ENCODE results near the gene MTERF4.

The MTERF4 gene

DNA sequence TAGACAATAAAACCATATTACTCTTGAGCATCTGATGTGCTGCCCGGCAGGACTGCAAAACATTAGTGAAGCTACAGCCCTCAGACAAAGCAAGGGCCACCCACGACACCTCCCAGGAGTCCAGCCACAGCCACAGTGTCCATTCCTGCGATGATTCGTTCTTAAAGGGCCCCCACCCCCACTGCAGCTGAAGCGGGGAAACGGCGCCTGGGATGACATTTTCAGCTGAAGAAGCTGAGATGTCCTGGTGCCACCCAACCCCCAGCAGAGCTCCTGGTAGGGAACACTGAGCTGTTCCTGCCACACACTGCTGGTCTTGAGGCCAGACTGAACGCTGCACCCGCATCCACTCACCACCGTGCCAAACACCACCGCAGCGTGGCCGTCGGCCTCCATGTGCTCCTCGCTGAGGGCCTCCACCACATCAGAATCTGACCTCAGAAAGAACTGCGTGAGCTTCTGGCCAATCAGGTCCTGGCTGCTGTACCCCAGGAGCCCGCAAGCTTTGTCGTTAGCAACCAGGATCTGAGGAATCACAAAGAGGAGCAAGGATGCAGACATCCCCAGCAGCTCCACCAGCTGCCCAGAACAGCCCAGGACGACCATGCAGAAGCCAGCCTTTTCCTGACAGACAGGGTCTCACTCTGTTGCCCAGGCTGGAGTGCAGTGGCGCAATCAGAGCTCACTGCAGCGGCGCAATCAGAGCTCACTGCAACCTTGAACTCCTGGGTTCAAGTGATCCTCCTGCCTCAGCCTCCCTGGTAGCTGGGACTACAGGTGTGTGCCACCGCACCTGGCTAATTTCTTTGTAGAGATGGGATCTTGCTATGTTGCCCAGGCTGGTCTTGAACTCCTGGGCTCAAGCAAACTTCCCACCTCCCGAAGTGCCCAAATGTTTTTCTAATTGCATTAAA, 37.7 kb upstream of the MTERF4 start:
- H3K9me3 Mint-ChIP-seq, result no peaks in the 10 kb centered on the region
- ATAC-seq (replicated peaks) (no peak), DNase-seq (no peak)
- peaks cover 0 to 12% of the 10 kb centered on the region in 2 donors for H3K4me1 Mint-ChIP-seq (ENCODE audit: low read depth in 2 of 2)
- H3K4me3 Mint-ChIP-seq, result no peak overlapping the region
- H3K27me3 Mint-ChIP-seq, result no peaks in the 10 kb centered on the region
- peaks cover 3% of the 10 kb centered on the region for H3K36me3 Mint-ChIP-seq (ENCODE audit: insufficient read depth)
- H3K27ac Mint-ChIP-seq, result no peak overlapping the region

GRCh38 chr2:241138471-241138870, 36.4 kb upstream of the MTERF4 start:
- H3K27me3 Mint-ChIP-seq, result no peaks in the 10 kb centered on the region
- no peak overlapping the region for H3K27ac Mint-ChIP-seq
- no peaks in the 10 kb centered on the region for H3K36me3 Mint-ChIP-seq (ENCODE audit: insufficient read depth)
- no peak for ATAC-seq (replicated peaks)
- peaks cover 0 to 8% of the 10 kb centered on the region in 2 donors for H3K4me1 Mint-ChIP-seq (ENCODE audit: low read depth in 2 of 2)
- H3K9me3 Mint-ChIP-seq, result no peaks in the 10 kb centered on the region
- no peak for DNase-seq
- H3K4me3 Mint-ChIP-seq, result no peak overlapping the region

DNA sequence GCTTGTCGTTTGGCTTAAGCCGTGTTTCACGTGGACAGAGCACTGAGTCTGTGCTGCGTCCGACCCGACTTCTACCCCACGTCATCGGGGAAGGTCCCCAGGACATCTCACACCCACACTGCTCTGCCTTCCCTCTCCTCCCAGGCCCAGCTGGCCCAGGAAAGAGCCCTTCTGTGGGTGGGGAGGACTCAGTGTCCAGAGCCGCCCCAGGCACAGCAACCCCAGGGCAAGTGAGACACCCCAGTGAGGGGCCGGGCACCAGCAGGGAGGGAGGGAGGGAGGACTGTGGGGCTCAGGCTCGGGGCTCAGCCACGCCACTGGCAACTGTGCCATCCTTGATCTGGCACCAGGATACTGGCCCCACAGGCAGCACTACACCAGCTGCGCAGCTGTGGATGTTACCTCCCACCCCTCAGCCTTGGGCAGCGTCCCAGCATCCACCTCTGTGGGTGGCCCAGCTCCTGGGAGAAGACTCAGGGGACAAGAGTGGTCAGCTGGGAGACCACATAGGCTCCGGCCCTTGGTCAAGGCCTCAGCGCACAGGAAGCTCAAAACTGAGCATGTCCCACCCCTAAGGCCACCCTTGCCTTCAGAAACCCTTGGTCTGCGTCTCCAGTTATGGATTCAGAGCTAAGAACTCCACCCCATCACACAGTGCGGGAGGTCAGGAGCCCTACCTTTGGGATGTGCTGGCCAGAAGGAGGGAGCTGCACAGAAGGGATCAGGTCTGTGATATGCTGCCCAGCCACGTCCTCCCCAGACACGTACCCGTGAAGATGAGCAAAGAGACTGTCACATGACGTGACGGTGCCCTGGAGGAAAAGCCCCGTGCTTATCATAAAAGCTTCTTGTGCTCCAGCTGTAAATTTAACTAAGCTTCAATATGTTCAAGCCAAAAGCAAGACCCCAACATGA, 35.4 kb upstream of the MTERF4 start:
- no peaks in the 10 kb centered on the region for H3K27me3 Mint-ChIP-seq
- H3K4me3 Mint-ChIP-seq, result no peak overlapping the region
- H3K9me3 Mint-ChIP-seq, result no peaks in the 10 kb centered on the region
- DNase-seq, result no peak
- peaks cover 0 to 8% of the 10 kb centered on the region in 2 donors for H3K4me1 Mint-ChIP-seq (ENCODE audit: low read depth in 2 of 2)
- H3K36me3 Mint-ChIP-seq (ENCODE audit: insufficient read depth), result peaks cover 3% of the 10 kb centered on the region
- no peak for ATAC-seq (replicated peaks)
- H3K27ac Mint-ChIP-seq, result no peak overlapping the region

GRCh38 chr2:241136661-241137260, 34.7 kb upstream of the MTERF4 start:
- ATAC-seq (replicated peaks) (no peak), DNase-seq (no peak)
- Mint-ChIP-seq H3K9me3 (no peaks in the 10 kb centered on the region), H3K4me1 (ENCODE audit: low read depth in 2 of 2) (peaks cover 0 to 4% of the 10 kb centered on the region in 2 donors), H3K4me3 (no peak overlapping the region), H3K27ac (no peak overlapping the region), H3K27me3 (no peaks in the 10 kb centered on the region), H3K36me3 (ENCODE audit: insufficient read depth) (peaks cover 7% of the 10 kb centered on the region)

DNA sequence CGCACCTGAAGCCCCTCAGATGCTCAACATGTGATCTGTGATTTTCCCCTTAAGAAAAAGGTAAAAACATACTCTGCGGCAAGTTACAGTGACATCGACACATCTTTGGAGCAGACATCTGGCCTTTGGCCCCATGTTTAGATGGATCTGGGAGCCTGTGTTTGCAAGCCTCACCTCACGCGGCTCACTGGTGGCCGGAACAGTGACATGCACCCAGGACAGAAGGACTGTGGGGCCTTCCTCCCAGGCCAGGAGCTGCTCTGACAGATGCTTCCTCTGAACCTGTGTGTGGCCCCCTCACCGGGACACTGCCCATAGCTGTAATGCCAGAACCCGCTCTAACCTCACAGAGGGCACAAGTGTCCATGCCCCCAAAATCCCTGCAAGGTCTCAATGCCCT, 34.1 kb upstream of the MTERF4 start:
- DNase-seq, result no peak
- Mint-ChIP-seq H3K4me1 (ENCODE audit: low read depth in 2 of 2) (no peaks in the 10 kb centered on the region), H3K27me3 (no peaks in the 10 kb centered on the region), H3K36me3 (ENCODE audit: insufficient read depth) (peaks cover 9% of the 10 kb centered on the region), H3K27ac (no peak overlapping the region), H3K9me3 (no peaks in the 10 kb centered on the region), H3K4me3 (no peak overlapping the region)
- no peak for ATAC-seq (replicated peaks)

DNA sequence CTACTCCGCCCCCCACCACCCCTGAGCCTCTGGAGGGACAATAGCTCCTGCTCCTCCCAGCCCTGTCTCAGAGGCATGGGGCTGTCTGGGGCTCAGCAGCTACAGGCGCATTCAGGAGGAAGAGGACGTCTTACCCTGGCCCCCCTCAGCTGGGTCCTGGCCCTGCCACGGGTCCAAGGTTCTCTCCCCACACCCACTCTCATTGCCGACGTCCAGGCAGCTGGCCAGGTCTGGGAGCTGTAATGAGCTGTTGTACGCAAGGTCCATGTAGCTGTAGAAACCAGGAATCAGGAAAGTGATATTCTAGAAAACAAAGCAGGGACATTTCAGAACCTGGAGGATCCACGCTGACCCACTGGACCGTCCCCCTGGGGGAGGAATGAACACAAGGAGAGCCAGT, 33.6 kb upstream of the MTERF4 start:
- Mint-ChIP-seq H3K27ac (no peak overlapping the region), H3K4me3 (no peak overlapping the region), H3K4me1 (ENCODE audit: low read depth in 2 of 2) (no peaks in the 10 kb centered on the region), H3K9me3 (no peaks in the 10 kb centered on the region), H3K27me3 (no peaks in the 10 kb centered on the region), H3K36me3 (ENCODE audit: insufficient read depth) (peaks cover 9% of the 10 kb centered on the region)
- ATAC-seq (replicated peaks) (no peak), DNase-seq (no peak)

DNA sequence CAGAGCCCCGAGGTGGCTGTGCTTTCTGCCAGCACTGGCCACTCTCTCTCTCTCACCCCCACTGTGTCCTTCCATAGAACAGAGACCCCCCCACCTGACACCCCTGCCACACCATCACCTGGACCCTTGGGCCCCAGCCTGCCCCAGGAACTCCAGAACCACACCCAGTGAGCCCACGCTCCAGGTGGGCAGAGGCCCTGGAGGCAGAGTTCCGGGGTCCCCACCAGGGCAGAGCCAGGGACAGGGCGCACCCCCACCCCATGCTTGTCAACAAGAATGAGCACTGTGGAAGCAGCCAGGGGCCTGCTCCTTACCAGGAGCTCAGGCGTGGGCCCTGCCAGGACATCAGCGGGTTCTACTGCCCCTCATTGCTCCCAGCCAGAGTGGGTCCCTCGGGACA, 32.6 kb upstream of the MTERF4 start:
- ATAC-seq (replicated peaks), result no peak
- no peak for DNase-seq
- no peak overlapping the region for H3K27ac Mint-ChIP-seq
- peaks cover 9% of the 10 kb centered on the region for H3K36me3 Mint-ChIP-seq (ENCODE audit: insufficient read depth)
- no peaks in the 10 kb centered on the region for H3K27me3 Mint-ChIP-seq
- H3K9me3 Mint-ChIP-seq, result no peaks in the 10 kb centered on the region
- no peak overlapping the region for H3K4me3 Mint-ChIP-seq
- no peaks in the 10 kb centered on the region for H3K4me1 Mint-ChIP-seq (ENCODE audit: low read depth in 2 of 2)

- no peaks in the 10 kb centered on the region for H3K27me3 Mint-ChIP-seq
- DNase-seq (no peak), ATAC-seq (replicated peaks) (no peak)
- peaks cover 0 to 5% of the 10 kb centered on the region in 2 donors for H3K4me1 Mint-ChIP-seq (ENCODE audit: low read depth in 2 of 2)
- no peaks in the 10 kb centered on the region for H3K9me3 Mint-ChIP-seq
- H3K36me3 Mint-ChIP-seq (ENCODE audit: insufficient read depth), result peaks cover 12% of the 10 kb centered on the region
- H3K4me3 Mint-ChIP-seq, result no peak overlapping the region
- H3K27ac Mint-ChIP-seq, result no peak overlapping the region
Measured at GRCh38 chr2:241133436-241133820, 31.3 kb upstream of the MTERF4 start.

GRCh38 chr2:241132538-241133435, 30.7 kb upstream of the MTERF4 start:
- Mint-ChIP-seq H3K4me3 (no peak overlapping the region), H3K4me1 (ENCODE audit: low read depth in 2 of 2) (peaks cover 5 to 8% of the 10 kb centered on the region in 2 donors), H3K9me3 (no peaks in the 10 kb centered on the region), H3K36me3 (ENCODE audit: insufficient read depth) (peaks cover 12% of the 10 kb centered on the region), H3K27ac (no peak overlapping the region), H3K27me3 (no peaks in the 10 kb centered on the region)
- ATAC-seq (replicated peaks) (no peak), DNase-seq (no peak)

GRCh38 chr2:241131531-241131930, 29.4 kb upstream of the MTERF4 start:
- peaks cover 11 to 14% of the 10 kb centered on the region in 2 donors for H3K4me1 Mint-ChIP-seq (ENCODE audit: low read depth in 2 of 2)
- DNase-seq, result no peak
- no peaks in the 10 kb centered on the region for H3K9me3 Mint-ChIP-seq
- no peak overlapping the region for H3K4me3 Mint-ChIP-seq
- peaks cover 12% of the 10 kb centered on the region for H3K36me3 Mint-ChIP-seq (ENCODE audit: insufficient read depth)
- ATAC-seq (replicated peaks), result no peak
- no peaks in the 10 kb centered on the region for H3K27me3 Mint-ChIP-seq
- no peak overlapping the region for H3K27ac Mint-ChIP-seq

- no peak for DNase-seq
- Mint-ChIP-seq H3K4me3 (no peak overlapping the region), H3K27ac (peak overlapping the region in 1 of 2 donors; percentile 32), H3K36me3 (ENCODE audit: insufficient read depth) (peaks cover 12% of the 10 kb centered on the region), H3K9me3 (no peaks in the 10 kb centered on the region), H3K27me3 (no peaks in the 10 kb centered on the region), H3K4me1 (ENCODE audit: low read depth in 2 of 2) (peaks cover 11 to 14% of the 10 kb centered on the region in 2 donors)
- ATAC-seq (replicated peaks), result no peak
Measured at GRCh38 chr2:241130316-241130715, 28.2 kb upstream of the MTERF4 start.

- DNase-seq, result no peak
- H3K9me3 Mint-ChIP-seq, result no peaks in the 10 kb centered on the region
- H3K27me3 Mint-ChIP-seq, result no peaks in the 10 kb centered on the region
- ATAC-seq (replicated peaks), result no peak
- no peak overlapping the region for H3K4me3 Mint-ChIP-seq
- peaks cover 12% of the 10 kb centered on the region for H3K36me3 Mint-ChIP-seq (ENCODE audit: insufficient read depth)
- H3K27ac Mint-ChIP-seq, result peak overlapping the region; percentile 64 to 86
- H3K4me1 Mint-ChIP-seq (ENCODE audit: low read depth in 2 of 2), result peaks cover 11 to 14% of the 10 kb centered on the region in 2 donors
Measured at GRCh38 chr2:241129086-241129871, 27.2 kb upstream of the MTERF4 start.
